Measurements from ENCODE around the gene PEX10.

Gene PEX10

DNA sequence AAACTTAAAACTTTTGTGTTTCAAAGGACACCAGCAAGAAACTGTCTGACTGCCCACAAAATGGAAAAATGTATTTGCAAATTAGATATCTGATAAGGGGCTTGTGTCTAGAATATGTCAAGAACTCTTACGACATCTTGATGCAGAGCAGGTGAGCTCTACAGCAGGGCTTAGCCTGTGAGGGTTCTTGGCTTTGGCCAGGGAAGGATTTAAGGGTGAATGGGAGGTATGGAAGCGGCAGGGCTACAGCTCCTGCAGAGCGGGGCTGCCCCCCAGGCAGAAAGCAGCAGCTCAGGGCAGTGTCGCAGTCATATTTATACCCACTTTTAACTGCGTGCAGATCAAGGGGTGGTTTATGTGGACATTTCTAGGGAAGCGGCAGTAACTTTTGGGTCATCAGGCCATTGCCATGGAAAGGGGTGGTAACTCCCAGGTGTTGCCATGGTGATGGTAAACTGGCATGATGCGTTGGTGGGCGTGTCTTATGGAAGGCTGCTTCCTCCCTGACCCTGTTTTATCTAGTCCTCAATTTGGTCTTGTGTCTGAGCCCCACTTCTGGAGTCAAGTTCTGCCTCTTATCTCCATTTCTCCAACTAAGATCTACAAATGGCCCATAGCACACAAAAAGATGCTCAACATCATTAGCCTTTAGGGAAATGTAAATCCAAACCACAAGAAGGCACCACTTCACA is 44.2 kb downstream of the PEX10 start:
- TF ChIP-seq, protein P1, sequence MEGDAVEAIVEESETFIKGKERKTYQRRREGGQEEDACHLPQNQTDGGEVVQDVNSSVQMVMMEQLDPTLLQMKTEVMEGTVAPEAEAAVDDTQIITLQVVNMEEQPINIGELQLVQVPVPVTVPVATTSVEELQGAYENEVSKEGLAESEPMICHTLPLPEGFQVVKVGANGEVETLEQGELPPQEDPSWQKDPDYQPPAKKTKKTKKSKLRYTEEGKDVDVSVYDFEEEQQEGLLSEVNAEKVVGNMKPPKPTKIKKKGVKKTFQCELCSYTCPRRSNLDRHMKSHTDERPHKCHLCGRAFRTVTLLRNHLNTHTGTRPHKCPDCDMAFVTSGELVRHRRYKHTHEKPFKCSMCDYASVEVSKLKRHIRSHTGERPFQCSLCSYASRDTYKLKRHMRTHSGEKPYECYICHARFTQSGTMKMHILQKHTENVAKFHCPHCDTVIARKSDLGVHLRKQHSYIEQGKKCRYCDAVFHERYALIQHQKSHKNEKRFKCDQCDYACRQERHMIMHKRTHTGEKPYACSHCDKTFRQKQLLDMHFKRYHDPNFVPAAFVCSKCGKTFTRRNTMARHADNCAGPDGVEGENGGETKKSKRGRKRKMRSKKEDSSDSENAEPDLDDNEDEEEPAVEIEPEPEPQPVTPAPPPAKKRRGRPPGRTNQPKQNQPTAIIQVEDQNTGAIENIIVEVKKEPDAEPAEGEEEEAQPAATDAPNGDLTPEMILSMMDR (IDR thresholded peaks at IDR 0.05; ENCODE audit: control insufficient read depth, extremely low read depth, insufficient read depth) = no peak
- H3K4me3 ChIP-seq (ENCODE audit: low read depth, low read length) = no peak overlapping the region
- no peak for DNase-seq (ENCODE audit: low read depth)

DNA sequence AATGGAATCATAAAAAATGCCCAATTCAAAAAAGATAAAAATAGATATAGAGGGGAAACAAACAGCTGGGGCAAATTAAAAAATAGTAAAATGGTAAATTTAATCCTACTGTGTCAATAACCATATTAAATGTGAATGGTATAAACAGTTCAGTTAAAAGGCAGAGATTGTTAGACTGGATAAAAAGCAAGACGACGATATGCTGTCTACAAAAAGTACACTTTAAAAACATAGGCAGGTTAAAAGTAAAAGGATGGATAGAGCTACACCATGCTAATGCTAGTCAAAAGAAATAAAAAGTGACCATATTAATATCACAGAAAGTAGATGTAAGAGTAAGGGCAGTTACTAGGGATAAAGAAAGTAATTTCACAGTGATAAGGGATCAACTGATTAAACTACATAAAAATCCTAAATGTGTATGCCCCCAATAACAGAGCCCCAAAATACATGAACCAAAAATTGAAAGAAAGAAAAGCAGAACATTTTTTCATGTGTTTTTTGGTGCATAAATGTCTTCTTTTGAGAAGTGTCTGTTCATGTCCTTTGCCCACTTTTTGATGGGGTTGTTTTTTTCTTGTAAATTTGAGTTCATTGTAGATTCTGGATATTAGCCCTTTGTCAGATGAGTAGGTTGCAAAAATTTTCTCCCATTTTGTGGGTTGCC is 48.4 kb downstream of the PEX10 start:
- TF ChIP-seq, protein P1 (IDR thresholded peaks at IDR 0.05; ENCODE audit: control insufficient read depth, extremely low read depth, insufficient read depth) = no peak
- H3K4me3 ChIP-seq (ENCODE audit: low read depth, low read length) = no peak overlapping the region
- no peak for DNase-seq (ENCODE audit: low read depth)

DNA sequence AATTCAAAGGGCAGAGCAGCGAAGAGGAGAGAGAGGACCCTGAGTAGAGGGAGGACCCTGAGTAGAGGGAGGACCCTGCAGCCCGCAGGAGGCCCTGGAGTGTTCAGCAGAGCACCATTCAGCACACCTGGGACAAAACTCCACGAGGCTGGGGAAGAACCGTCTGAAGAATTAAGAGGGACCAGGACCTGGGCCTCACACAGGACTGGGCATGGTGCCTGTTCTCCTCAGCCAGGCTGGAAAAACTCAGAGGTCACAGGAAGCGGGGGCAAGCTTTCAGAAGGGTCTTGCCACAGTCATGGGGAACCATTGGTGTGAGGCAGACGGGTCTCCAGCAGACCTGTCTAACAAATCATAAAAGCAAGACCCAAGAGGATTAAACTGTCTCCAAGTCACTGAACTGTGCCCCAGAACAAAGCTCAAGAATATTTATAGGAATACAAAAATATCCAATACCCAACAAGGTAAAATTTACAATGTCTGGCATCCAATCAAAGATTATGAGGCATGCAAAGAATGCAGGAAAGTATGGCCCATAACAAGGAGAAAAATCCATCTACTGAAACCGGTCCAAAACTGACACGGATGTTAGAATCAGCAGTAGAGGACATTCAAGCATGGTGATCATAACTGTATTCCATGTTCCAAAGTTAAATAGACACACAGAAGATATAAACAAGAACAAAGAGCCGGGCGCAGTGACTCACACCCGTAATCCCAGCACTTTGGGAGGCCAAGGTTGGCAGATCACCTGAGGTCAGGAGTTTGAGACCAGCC is 51.6 kb downstream of the PEX10 start:
- no peak for DNase-seq (ENCODE audit: low read depth)
- TF ChIP-seq, protein P1 (IDR thresholded peaks at IDR 0.05; ENCODE audit: control insufficient read depth, extremely low read depth, insufficient read depth) = no peak
- H3K4me3 ChIP-seq (ENCODE audit: low read depth, low read length) = no peak overlapping the region

DNA sequence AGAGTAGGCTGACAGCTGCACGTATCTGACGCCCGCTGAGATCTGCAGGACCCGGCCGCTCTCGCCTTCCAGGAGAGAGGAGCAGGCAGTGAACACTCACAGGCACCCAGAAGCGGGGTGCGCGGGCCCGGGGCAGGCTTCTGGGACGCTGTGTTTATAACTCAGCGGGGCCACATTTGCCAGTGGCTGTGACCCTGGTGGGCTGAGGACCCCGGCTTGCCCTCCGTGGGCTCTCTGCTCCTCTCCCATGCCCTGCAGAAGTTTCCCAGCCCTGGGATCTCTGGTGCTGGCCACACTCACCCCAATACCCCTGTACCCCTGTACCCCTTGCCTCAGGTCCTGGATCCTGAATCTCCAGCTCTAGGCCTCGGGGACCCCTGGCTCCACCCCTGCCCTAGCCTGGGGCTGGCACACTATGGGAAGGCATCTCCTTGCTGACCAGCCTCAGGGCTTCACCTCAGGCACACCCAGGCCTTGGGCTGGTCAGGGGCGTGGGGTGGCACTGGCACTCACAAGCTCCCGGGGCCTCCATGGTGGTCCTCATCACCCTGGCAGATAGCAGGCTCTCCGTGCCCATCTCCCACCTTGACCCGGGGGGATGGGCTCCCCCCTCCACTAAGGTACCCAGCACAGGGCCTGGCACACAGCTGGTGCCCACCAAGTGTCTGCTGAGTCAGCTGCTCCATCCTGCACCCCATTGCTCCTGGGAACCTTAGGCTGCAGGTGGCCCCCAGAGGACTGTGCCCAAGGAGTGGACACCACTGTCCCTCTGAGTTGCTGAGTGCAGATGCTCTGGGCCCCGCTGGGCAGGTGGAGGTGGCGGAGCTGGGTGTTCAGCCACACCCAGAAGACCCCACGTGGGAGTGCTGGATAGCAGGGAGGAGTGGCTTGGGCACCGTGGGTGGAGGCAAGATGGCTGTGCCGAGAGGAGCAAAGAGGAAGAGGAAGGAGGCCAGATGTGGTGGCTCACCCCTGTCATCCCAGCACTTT is 53.4 kb downstream of the PEX10 start:
- H3K4me3 ChIP-seq (ENCODE audit: low read depth, low read length) = no peak overlapping the region
- TF ChIP-seq, protein P1 (IDR thresholded peaks at IDR 0.05; ENCODE audit: control insufficient read depth, extremely low read depth, insufficient read depth) = no peak
- no peak for DNase-seq (ENCODE audit: low read depth)

DNA sequence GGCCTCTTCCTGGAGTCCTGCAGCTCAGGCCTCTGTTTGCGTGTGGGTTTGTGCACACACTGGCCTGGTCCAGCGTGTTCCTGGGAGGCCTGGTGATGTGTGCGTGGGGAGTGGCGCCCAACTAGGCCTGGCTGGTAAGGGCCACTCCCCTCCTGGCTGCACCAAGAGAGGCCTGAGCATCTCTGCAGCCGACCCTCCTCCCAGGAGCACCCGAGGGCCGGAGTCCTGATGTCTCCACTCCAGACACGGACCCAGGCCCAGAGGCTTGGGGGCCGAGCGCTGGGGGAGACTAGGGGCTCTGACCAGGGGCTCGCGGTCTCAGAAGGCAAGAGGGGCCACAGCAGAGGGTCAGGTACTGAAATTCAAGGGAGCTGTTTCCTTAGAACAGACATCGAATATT is 54.3 kb downstream of the PEX10 start:
- no peak overlapping the region for H3K4me3 ChIP-seq (ENCODE audit: low read depth, low read length)
- DNase-seq (ENCODE audit: low read depth) = no peak
- TF ChIP-seq, protein P1 (IDR thresholded peaks at IDR 0.05; ENCODE audit: control insufficient read depth, extremely low read depth, insufficient read depth) = no peak
